SK-N-SH treated with all-trans-retinoic acid at 6 μM for 48 hours (cell line): ENCODE data around the gene CTRB2.

ENCODE experiments used
- ATAC-seq: fragments of 200-7000 bp; cut with Tn5 transposase; 3 replicates; pipeline ENCODE4 v1.9.1; 2020; ENCODE audit warnings: mild to moderate bottlenecking, moderate library complexity
- ARNTL ChIP-seq: fragments of 450-650 bp; formaldehyde crosslinking; IDR thresholded peaks from 2 replicates; pipeline ENCODE4 v1.5.0; 2020; ENCODE audit warnings: low read depth, mild to moderate bottlenecking, moderate library complexity, borderline replicate concordance
- CREB5 ChIP-seq: fragments of 250-450 bp; sonication (Bioruptor Pico); IDR thresholded peaks from 2 replicates; pipeline ENCODE4 v1.5.1; 2020; ENCODE audit warnings: low read depth, mild to moderate bottlenecking, moderate library complexity
- CSDC2 ChIP-seq: fragments of 250-450 bp; sonication (Bioruptor Pico); IDR thresholded peaks from 2 replicates; pipeline ENCODE4 v1.5.0; 2020; ENCODE audit warnings: mild to moderate bottlenecking, moderate library complexity
- ESRRG ChIP-seq: fragments of 250-450 bp; sonication (Bioruptor Pico); IDR thresholded peaks from 2 replicates; pipeline ENCODE4 v1.6.1; 2021; ENCODE audit warnings: mild to moderate bottlenecking
- GLIS3 ChIP-seq: fragments of 250-450 bp; sonication (Bioruptor Pico); IDR thresholded peaks from 2 replicates; pipeline ENCODE4 v1.5.0; 2020; ENCODE audit warnings: mild to moderate bottlenecking, moderate library complexity
- ISL1 ChIP-seq: fragments of 250-450 bp; sonication (Bioruptor Pico); IDR thresholded peaks from 2 replicates; pipeline ENCODE4 v2.1.2; 2022; ENCODE audit warnings: mild to moderate bottlenecking, moderate library complexity
- POU6F1 ChIP-seq: fragments of 250-450 bp; sonication (Bioruptor Pico); IDR thresholded peaks from 2 replicates; pipeline ENCODE4 v1.8.0; 2021; ENCODE audit warnings: low read depth, mild to moderate bottlenecking, moderate library complexity, borderline replicate concordance
- PPARA ChIP-seq: fragments of 250-450 bp; sonication (Bioruptor Pico); IDR thresholded peaks from 2 replicates; pipeline ENCODE4 v1.5.0; 2020; ENCODE audit warnings: mild to moderate bottlenecking, borderline replicate concordance
- RARB ChIP-seq: fragments of 250-450 bp; sonication (Bioruptor Pico); IDR thresholded peaks from 2 replicates; pipeline ENCODE4 v1.8.0; 2021; ENCODE audit warnings: mild to moderate bottlenecking, moderate library complexity
- SNAI2 ChIP-seq: fragments of 250-450 bp; sonication (Bioruptor Pico); IDR thresholded peaks from 2 replicates; pipeline ENCODE4 v1.5.0; 2020; ENCODE audit warnings: mild to moderate bottlenecking, moderate library complexity
- TCF4 ChIP-seq: fragments of 250-450 bp; sonication (Bioruptor Pico); IDR thresholded peaks from 2 replicates; pipeline ENCODE4 v1.8.0; 2021; ENCODE audit warnings: mild to moderate bottlenecking, moderate library complexity, borderline replicate concordance
- TOX ChIP-seq: fragments of 250-450 bp; sonication (Bioruptor Pico); IDR thresholded peaks from 2 replicates; pipeline ENCODE4 v1.8.0; 2021; ENCODE audit warnings: mild to moderate bottlenecking, moderate library complexity, borderline replicate concordance
- ZC3H10 ChIP-seq: fragments of 250-450 bp; sonication (Bioruptor Pico); IDR thresholded peaks from 2 replicates; pipeline ENCODE4 v1.5.1; 2021; ENCODE audit warnings: mild to moderate bottlenecking, moderate library complexity
- ZFP3 ChIP-seq: fragments of 250-450 bp; sonication (Bioruptor Pico); IDR thresholded peaks from 2 replicates; pipeline ENCODE4 v1.5.0; 2020; ENCODE audit warnings: mild to moderate bottlenecking, moderate library complexity
- ZFP30 ChIP-seq: fragments of 450-650 bp; formaldehyde crosslinking; IDR thresholded peaks from 2 replicates; pipeline ENCODE4 v1.5.0; 2022; ENCODE audit warnings: mild to moderate bottlenecking, moderate library complexity
- ZNF565 ChIP-seq: fragments of 450-650 bp; formaldehyde crosslinking; conservative IDR thresholded peaks from 2 replicates; pipeline ENCODE4 v1.5.0; 2020; ENCODE audit warnings: low read depth, mild to moderate bottlenecking, moderate library complexity
- ZNF70 ChIP-seq: fragments of 450-650 bp; formaldehyde crosslinking; IDR thresholded peaks from 2 replicates; pipeline ENCODE4 v1.5.0; 2020; ENCODE audit warnings: mild to moderate bottlenecking, moderate library complexity
- ZNF8 ChIP-seq: fragments of 450-650 bp; formaldehyde crosslinking; IDR thresholded peaks from 2 replicates; pipeline ENCODE4 v1.5.0; 2020; ENCODE audit warnings: mild to moderate bottlenecking, moderate library complexity
- TF ChIP-seq, protein P1 (sequence below): fragments of 250-450 bp; sonication (Bioruptor Pico); IDR thresholded peaks from 2 replicates; pipeline ENCODE4 v1.5.1; 2021; ENCODE audit warnings: mild to moderate bottlenecking, moderate library complexity
- TF ChIP-seq, protein P2 (sequence below): fragments of 250-450 bp; sonication (Bioruptor Pico); IDR thresholded peaks from 2 replicates; pipeline ENCODE4 v1.8.0; 2020; ENCODE audit warnings: mild to moderate bottlenecking, moderate library complexity, borderline replicate concordance

The CTRB2 gene

DNA sequence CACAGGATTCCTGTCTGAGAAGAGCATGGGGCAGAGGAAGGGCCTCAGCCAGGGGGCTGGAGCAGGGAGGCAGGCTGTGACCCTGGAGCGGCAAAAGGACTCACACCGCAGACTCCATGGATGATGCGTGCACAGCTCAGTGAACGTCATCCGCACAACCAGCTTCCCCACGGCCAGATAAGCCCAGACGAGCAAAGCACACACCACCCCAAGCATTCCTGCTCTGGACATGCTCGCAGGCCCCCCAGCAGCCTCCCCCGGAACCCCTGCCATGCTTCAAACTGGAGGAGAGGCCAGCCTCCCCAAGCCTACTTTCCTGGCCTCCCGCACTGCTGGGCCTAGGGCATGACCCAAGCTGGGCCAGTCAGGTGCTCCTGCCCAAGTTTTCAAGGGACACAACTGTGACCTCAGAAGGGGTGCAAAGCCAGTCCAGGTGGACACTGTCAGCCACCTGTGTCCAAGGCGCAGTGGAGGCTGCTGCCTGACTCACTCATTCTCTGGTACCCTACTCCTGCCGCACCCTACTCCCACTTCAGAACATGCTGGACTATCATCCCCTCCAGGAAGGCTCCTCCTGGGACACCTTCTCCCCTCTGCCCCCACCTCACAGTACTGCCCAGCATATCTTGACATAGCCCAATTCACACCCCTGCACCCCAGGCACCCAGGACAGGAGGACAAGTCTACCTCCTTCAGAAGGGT is 39.7 kb upstream of the CTRB2 start:
- no peak for ATAC-seq
- TF ChIP-seq ZFP30: no peak
- TF ChIP-seq PPARA (CRISPR knock-in tag): no peak
- TF ChIP-seq ESRRG (CRISPR knock-in tag): no peak
- TF ChIP-seq GLIS3 (CRISPR knock-in tag): no peak
- TF ChIP-seq ZC3H10 (CRISPR knock-in tag): no peak
- no peak for TF ChIP-seq SNAI2 (CRISPR knock-in tag)
- no peak for TF ChIP-seq TOX (CRISPR knock-in tag)
- no peak for TF ChIP-seq ZNF70
- no peak for TF ChIP-seq ARNTL (CRISPR knock-in tag)
- TF ChIP-seq, protein P1, sequence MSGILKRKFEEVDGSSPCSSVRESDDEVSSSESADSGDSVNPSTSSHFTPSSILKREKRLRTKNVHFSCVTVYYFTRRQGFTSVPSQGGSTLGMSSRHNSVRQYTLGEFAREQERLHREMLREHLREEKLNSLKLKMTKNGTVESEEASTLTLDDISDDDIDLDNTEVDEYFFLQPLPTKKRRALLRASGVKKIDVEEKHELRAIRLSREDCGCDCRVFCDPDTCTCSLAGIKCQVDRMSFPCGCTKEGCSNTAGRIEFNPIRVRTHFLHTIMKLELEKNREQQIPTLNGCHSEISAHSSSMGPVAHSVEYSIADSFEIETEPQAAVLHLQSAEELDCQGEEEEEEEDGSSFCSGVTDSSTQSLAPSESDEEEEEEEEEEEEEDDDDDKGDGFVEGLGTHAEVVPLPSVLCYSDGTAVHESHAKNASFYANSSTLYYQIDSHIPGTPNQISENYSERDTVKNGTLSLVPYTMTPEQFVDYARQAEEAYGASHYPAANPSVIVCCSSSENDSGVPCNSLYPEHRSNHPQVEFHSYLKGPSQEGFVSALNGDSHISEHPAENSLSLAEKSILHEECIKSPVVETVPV (CRISPR knock-in tag): no peak
- no peak for TF ChIP-seq ISL1 (CRISPR knock-in tag)
- no peak for TF ChIP-seq POU6F1 (CRISPR knock-in tag)
- TF ChIP-seq CSDC2 (CRISPR knock-in tag): no peak
- TF ChIP-seq ZNF565 (CRISPR knock-in tag): no peak
- no peak for TF ChIP-seq TCF4 (CRISPR knock-in tag)

GRCh38 chr16:75244844-75245758 is 38.1 kb upstream of the CTRB2 start:
- ATAC-seq: peak; percentile 82
- no peak for TF ChIP-seq TOX (CRISPR knock-in tag)
- TF ChIP-seq, protein P2, sequence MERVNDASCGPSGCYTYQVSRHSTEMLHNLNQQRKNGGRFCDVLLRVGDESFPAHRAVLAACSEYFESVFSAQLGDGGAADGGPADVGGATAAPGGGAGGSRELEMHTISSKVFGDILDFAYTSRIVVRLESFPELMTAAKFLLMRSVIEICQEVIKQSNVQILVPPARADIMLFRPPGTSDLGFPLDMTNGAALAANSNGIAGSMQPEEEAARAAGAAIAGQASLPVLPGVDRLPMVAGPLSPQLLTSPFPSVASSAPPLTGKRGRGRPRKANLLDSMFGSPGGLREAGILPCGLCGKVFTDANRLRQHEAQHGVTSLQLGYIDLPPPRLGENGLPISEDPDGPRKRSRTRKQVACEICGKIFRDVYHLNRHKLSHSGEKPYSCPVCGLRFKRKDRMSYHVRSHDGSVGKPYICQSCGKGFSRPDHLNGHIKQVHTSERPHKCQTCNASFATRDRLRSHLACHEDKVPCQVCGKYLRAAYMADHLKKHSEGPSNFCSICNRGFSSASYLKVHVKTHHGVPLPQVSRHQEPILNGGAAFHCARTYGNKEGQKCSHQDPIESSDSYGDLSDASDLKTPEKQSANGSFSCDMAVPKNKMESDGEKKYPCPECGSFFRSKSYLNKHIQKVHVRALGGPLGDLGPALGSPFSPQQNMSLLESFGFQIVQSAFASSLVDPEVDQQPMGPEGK (CRISPR knock-in tag): peak; percentile 94; the same call in 1 of the 2 replicates
- TF ChIP-seq TCF4 (CRISPR knock-in tag): no peak
- TF ChIP-seq RARB (CRISPR knock-in tag): no peak
- TF ChIP-seq CSDC2 (CRISPR knock-in tag): peak; percentile 61; the same call in 1 of the 2 replicates
- no peak for TF ChIP-seq ESRRG (CRISPR knock-in tag)
- peak; percentile 45; the same call in 1 of the 2 replicates for TF ChIP-seq ISL1 (CRISPR knock-in tag)
- TF ChIP-seq CREB5 (CRISPR knock-in tag): peak; percentile 13; the same call in 1 of the 2 replicates
- no peak for TF ChIP-seq ZNF565 (CRISPR knock-in tag)
- peak; percentile 65; the same call in 1 of the 2 replicates for TF ChIP-seq SNAI2 (CRISPR knock-in tag)
- TF ChIP-seq ZNF8 (CRISPR knock-in tag): no peak
- no peak for TF ChIP-seq PPARA (CRISPR knock-in tag)
- TF ChIP-seq, protein P1 (CRISPR knock-in tag): no peak
- no peak; the same call in 1 of the 2 replicates for TF ChIP-seq ZFP30
- TF ChIP-seq ZFP3 (CRISPR knock-in tag): peak; percentile 81; the same call in 1 of the 2 replicates
